Tibial nerve (tissue), 4 donors: ENCODE measurements around the gene B9D1. TPM values are rescaled to one million over a fixed set of nuclear protein-coding genes. Genes with fewer than 3 reads are reported as not detected.
A peak's percentile ranks its signal among the peaks of the same experiment; 100 is the strongest.

ENCODE experiments used
- DNase-seq, 2 donors: peaks; one replicate each; pipeline ENCODE4 v3.0.0-alpha.2; 2019; ENCODE audit warnings: low spot score in 2 of 2
- H3K27ac ChIP-seq, 4 donors: fragments of 200-600 bp; sonication (generic) in 3 of 4; one replicate each; pipeline ENCODE4 v1.5.1; 2017 to 2019; ENCODE audit warnings: mild to moderate bottlenecking in 1 of 4
- H3K27me3 ChIP-seq, 2 donors: fragments of 200-600 bp; sonication (generic) in 1 of 2; one replicate each; pipeline versions ENCODE4 v1.5.1 to v1.6.0; 2017 to 2019
- H3K36me3 ChIP-seq, 3 donors: fragments of 200-600 bp; sonication (generic); one replicate each; pipeline ENCODE4 v1.5.1; 2018 to 2019
- H3K4me1 ChIP-seq, 4 donors: fragments of 200-600 bp; sonication (generic) in 3 of 4; one replicate each; pipeline ENCODE4 v1.5.1; 2017 to 2019
- H3K4me3 ChIP-seq, 4 donors: fragments of 200-600 bp; sonication (generic) in 3 of 4; one replicate each; pipeline ENCODE4 v1.5.1; 2017 to 2019; ENCODE audit warnings: mild to moderate bottlenecking in 1 of 4, moderate library complexity in 1 of 4
- H3K9me3 ChIP-seq, 4 donors: fragments of 200-600 bp; sonication (generic) in 3 of 4; one replicate each; pipeline ENCODE4 v1.5.1; 2017 to 2019
- CTCF ChIP-seq, 5 experiments: fragments of 200-600 bp in 3 of 5; fragments of 450-650 bp in 2 of 5; sonication (generic) in 3 of 5; IDR thresholded peaks; one replicate each; pipeline ENCODE4 v1.5.1; 2016 to 2019; ENCODE audit warnings: antibody characterized with exemption in 5 of 5, mild to moderate bottlenecking in 3 of 5, moderate library complexity in 2 of 5
- EP300 ChIP-seq, 2 donors: sonication (generic); formaldehyde crosslinking; IDR thresholded peaks; one replicate each; pipeline ENCODE4 v1.6.1; 2017; ENCODE audit warnings: antibody characterized with exemption in 2 of 2, mild to moderate bottlenecking in 1 of 2
- POLR2A ChIP-seq, 2 donors: fragments of 450-650 bp; IDR thresholded peaks; one replicate each; pipeline ENCODE4 v1.6.1; 2017; ENCODE audit warnings: antibody characterized with exemption in 2 of 2, mild to moderate bottlenecking in 2 of 2, moderate library complexity in 2 of 2
- WGBS, 2 donors: methylation state at CpG; one replicate each; pipeline ENCODE4 v1.1.5; 2018; 5-methylcytosine and 5-hydroxymethylcytosine counted together
- total RNA-seq, 4 donors: library from RNA; depleted of rRNA; stranded (reverse); fragments of >200 nt; gene quantifications; one replicate each; pipeline ENCODE4 v1.1.0, GENCODE V29; 2016

Gene B9D1
- total RNA-seq, 4 donors from 2014 or later, result 21.6 to 65.4 (median 43.4) TPM

DNA sequence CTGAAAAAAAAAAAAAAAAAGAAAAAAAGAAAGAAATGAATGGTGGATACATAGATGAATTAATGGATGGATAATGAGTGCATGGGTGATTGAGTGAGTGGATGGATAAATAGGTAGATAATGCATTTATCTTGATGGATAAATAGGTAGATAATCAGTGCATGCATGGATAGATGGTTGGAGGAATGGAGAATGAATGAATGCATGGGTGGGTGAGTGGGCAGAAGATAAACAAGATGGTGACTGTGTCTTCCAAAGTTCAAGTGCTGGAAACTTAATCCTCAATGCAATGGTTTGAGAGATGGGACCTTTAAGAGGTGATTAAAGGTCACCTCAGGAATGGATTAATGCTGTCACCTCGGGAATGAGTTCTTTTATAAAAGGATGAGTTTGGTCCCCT is 41.7 kb upstream of the B9D1 start:
- no peaks in the 10 kb centered on the region for H3K27me3 ChIP-seq

GRCh38 chr17:19403021-19403420 is 40.5 kb upstream of the B9D1 start:
- no peak for DNase-seq
- Histone ChIP-seq H3K4me1 (peaks cover 4 to 22% (median 16%) of the 10 kb centered on the region in 4 donors), H3K27me3 (no peaks in the 10 kb centered on the region), H3K36me3 (no peaks in the 10 kb centered on the region), H3K27ac (no peak overlapping the region), H3K4me3 (no peak overlapping the region), H3K9me3 (no peaks in the 10 kb centered on the region)
- WGBS, 2 donors, result 89 to 96% methylated on average over 3 to 4 of the region's 4 CpGs
- TF ChIP-seq CTCF (IDR thresholded peaks at IDR 0.05) (no peak), EP300 (IDR thresholded peaks at IDR 0.05) (no peak), POLR2A (IDR thresholded peaks at IDR 0.05) (no peak)

More for the DNA sequence above, 41.7 kb upstream of the B9D1 start:
- H3K27ac ChIP-seq, result no peak overlapping the region
- peaks cover 0 to 9% (median 4%) of the 10 kb centered on the region in 4 donors for H3K4me1 ChIP-seq
- H3K9me3 ChIP-seq, result no peaks in the 10 kb centered on the region
- no peak for DNase-seq
- TF ChIP-seq CTCF (IDR thresholded peaks at IDR 0.05) (no peak), POLR2A (IDR thresholded peaks at IDR 0.05) (no peak), EP300 (IDR thresholded peaks at IDR 0.05) (no peak)
- WGBS, 2 donors, result 59 to 67% methylated on average over 1 of the region's 1 CpG
- no peaks in the 10 kb centered on the region for H3K36me3 ChIP-seq
- H3K4me3 ChIP-seq, result no peak overlapping the region

GRCh38 chr17:19402171-19402570 is 39.6 kb upstream of the B9D1 start:
- TF ChIP-seq CTCF (IDR thresholded peaks at IDR 0.05), result no peak
- TF ChIP-seq POLR2A (IDR thresholded peaks at IDR 0.05), result no peak
- no peak for TF ChIP-seq EP300 (IDR thresholded peaks at IDR 0.05)
- H3K4me3 ChIP-seq, result no peak overlapping the region
- no peaks in the 10 kb centered on the region for H3K36me3 ChIP-seq
- no peak for DNase-seq
- H3K4me1 ChIP-seq, result peaks cover 4 to 28% (median 20%) of the 10 kb centered on the region in 4 donors
- no peaks in the 10 kb centered on the region for H3K9me3 ChIP-seq
- WGBS, 2 donors, result 64 to 94% methylated on average over 1 of the region's 1 CpG
- peak overlapping the region in 1 of 4 donors; percentile 6 for H3K27ac ChIP-seq
- H3K27me3 ChIP-seq, result no peaks in the 10 kb centered on the region

GRCh38 chr17:19401321-19402010 is 38.9 kb upstream of the B9D1 start:
- no peak overlapping the region for H3K4me3 ChIP-seq
- H3K36me3 ChIP-seq, result no peaks in the 10 kb centered on the region
- H3K27ac ChIP-seq, result no peak overlapping the region
- peaks cover 4 to 28% (median 20%) of the 10 kb centered on the region in 4 donors for H3K4me1 ChIP-seq
- H3K9me3 ChIP-seq, result no peaks in the 10 kb centered on the region
- TF ChIP-seq CTCF (IDR thresholded peaks at IDR 0.05), result no peak
- TF ChIP-seq EP300 (IDR thresholded peaks at IDR 0.05), result no peak
- no peak for TF ChIP-seq POLR2A (IDR thresholded peaks at IDR 0.05)
- no peak for DNase-seq
- WGBS, 2 donors, result 82% methylated on average over 8 of the region's 8 CpGs
- H3K27me3 ChIP-seq, result no peaks in the 10 kb centered on the region

DNA sequence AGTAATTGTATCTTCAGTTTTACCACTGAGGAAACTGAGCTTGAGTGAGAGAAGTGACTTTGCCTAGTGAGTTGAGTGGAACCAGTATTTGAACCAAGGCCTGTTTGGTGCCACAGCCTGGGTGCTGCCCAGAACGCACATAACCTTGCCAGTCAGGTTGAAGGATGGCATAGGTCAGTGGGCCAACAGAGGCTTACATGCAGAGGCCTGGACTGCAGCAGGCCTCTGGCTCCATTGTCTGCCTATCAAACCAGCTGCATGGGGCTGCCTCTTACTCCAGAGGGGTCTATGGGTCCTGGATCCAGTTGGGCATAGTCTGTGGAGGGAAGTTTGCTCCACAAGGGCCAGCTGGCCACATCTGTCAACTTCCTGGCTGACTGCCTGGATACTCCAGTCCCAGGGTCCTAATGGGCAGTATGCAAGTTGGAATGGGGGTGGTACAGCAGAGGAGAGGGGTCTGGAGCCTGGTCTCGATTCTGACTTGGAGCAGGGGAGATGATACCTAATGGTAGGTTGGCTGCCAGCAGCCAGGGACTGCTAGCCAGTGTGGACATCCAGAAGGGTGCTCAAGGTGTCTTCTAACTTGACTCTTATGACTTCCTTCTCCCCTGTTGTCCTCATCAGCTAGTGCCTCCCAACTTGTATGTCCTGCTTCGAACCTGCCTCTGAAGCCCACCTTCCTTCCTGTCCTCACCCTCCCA is 37.4 kb upstream of the B9D1 start:
- WGBS, 2 donors, result 85 to 90% methylated on average over 3 of the region's 3 CpGs
- TF ChIP-seq CTCF (IDR thresholded peaks at IDR 0.05) (no peak), POLR2A (IDR thresholded peaks at IDR 0.05) (no peak), EP300 (IDR thresholded peaks at IDR 0.05) (no peak)
- peak overlapping the region in 1 of 4 donors; percentile 21 for H3K27ac ChIP-seq
- no peaks in the 10 kb centered on the region for H3K36me3 ChIP-seq
- no peak for DNase-seq
- no peak overlapping the region for H3K4me3 ChIP-seq
- no peaks in the 10 kb centered on the region for H3K9me3 ChIP-seq
- H3K4me1 ChIP-seq, result peaks cover 4 to 28% (median 20%) of the 10 kb centered on the region in 4 donors
- no peaks in the 10 kb centered on the region for H3K27me3 ChIP-seq
